ENCODE results near the gene SAMD13. TPM values are rescaled to one million over a fixed set of nuclear protein-coding genes. Genes with fewer than 3 reads are reported as not detected.

SAMD13 gene
- total and polyA plus RNA-seq, 2 of the 8 experiments (the other 6 are each of a cell fraction or from before 2014, with no cell fraction given) = 0.86 to 2.3 TPM

DNA sequence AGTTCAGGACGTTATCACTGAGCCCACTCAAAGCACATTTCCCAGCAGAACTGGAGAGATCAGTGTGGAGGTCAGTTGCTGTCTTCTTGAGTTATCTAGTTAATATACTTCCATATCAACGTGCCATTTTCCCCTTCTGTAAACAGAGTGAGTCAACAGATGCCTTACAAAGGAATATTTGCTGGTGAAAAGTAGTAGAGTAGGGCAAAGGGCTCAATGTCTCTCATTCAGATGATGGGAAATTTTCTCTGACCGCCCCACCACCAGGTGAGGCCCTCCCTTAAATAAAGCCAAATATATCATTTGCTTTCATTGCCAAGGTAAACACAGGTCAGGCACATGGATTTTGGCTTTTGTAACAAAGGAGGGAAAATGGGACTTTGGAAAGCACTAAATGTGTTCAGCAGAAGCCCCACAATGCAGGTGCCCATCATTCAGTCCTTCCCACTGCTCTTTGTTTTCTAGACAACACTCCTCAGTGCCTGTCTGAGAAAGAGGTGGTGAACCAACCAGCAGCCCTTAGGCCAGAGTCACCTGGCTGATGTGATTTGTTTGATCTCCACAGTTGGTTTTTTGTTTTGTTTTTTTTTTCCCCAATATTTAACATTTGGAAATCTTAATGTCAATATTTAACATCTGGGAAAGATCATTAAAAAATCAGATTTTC is 40.5 kb upstream of the SAMD13 start (continued):
- TF ChIP-seq, protein P1, sequence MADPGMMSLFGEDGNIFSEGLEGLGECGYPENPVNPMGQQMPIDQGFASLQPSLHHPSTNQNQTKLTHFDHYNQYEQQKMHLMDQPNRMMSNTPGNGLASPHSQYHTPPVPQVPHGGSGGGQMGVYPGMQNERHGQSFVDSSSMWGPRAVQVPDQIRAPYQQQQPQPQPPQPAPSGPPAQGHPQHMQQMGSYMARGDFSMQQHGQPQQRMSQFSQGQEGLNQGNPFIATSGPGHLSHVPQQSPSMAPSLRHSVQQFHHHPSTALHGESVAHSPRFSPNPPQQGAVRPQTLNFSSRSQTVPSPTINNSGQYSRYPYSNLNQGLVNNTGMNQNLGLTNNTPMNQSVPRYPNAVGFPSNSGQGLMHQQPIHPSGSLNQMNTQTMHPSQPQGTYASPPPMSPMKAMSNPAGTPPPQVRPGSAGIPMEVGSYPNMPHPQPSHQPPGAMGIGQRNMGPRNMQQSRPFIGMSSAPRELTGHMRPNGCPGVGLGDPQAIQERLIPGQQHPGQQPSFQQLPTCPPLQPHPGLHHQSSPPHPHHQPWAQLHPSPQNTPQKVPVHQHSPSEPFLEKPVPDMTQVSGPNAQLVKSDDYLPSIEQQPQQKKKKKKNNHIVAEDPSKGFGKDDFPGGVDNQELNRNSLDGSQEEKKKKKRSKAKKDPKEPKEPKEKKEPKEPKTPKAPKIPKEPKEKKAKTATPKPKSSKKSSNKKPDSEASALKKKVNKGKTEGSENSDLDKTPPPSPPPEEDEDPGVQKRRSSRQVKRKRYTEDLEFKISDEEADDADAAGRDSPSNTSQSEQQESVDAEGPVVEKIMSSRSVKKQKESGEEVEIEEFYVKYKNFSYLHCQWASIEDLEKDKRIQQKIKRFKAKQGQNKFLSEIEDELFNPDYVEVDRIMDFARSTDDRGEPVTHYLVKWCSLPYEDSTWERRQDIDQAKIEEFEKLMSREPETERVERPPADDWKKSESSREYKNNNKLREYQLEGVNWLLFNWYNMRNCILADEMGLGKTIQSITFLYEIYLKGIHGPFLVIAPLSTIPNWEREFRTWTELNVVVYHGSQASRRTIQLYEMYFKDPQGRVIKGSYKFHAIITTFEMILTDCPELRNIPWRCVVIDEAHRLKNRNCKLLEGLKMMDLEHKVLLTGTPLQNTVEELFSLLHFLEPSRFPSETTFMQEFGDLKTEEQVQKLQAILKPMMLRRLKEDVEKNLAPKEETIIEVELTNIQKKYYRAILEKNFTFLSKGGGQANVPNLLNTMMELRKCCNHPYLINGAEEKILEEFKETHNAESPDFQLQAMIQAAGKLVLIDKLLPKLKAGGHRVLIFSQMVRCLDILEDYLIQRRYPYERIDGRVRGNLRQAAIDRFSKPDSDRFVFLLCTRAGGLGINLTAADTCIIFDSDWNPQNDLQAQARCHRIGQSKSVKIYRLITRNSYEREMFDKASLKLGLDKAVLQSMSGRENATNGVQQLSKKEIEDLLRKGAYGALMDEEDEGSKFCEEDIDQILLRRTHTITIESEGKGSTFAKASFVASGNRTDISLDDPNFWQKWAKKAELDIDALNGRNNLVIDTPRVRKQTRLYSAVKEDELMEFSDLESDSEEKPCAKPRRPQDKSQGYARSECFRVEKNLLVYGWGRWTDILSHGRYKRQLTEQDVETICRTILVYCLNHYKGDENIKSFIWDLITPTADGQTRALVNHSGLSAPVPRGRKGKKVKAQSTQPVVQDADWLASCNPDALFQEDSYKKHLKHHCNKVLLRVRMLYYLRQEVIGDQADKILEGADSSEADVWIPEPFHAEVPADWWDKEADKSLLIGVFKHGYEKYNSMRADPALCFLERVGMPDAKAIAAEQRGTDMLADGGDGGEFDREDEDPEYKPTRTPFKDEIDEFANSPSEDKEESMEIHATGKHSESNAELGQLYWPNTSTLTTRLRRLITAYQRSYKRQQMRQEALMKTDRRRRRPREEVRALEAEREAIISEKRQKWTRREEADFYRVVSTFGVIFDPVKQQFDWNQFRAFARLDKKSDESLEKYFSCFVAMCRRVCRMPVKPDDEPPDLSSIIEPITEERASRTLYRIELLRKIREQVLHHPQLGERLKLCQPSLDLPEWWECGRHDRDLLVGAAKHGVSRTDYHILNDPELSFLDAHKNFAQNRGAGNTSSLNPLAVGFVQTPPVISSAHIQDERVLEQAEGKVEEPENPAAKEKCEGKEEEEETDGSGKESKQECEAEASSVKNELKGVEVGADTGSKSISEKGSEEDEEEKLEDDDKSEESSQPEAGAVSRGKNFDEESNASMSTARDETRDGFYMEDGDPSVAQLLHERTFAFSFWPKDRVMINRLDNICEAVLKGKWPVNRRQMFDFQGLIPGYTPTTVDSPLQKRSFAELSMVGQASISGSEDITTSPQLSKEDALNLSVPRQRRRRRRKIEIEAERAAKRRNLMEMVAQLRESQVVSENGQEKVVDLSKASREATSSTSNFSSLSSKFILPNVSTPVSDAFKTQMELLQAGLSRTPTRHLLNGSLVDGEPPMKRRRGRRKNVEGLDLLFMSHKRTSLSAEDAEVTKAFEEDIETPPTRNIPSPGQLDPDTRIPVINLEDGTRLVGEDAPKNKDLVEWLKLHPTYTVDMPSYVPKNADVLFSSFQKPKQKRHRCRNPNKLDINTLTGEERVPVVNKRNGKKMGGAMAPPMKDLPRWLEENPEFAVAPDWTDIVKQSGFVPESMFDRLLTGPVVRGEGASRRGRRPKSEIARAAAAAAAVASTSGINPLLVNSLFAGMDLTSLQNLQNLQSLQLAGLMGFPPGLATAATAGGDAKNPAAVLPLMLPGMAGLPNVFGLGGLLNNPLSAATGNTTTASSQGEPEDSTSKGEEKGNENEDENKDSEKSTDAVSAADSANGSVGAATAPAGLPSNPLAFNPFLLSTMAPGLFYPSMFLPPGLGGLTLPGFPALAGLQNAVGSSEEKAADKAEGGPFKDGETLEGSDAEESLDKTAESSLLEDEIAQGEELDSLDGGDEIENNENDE (IDR thresholded peaks at IDR 0.05; ENCODE audit: insufficient replicate concordance, low read length) = no peak
- TF ChIP-seq CHD2 (IDR thresholded peaks at IDR 0.05; ENCODE audit: low read length) (no peak), POLR2AphosphoS5 (IDR thresholded peaks at IDR 0.05; ENCODE audit: low read depth, low read length) (no peak), YY1 (IDR thresholded peaks at IDR 0.05; ENCODE audit: low read depth, low read length) (no peak), TCF12 (IDR thresholded peaks at IDR 0.05; ENCODE audit: low read depth, low read length) (no peak)
